MM.1S (cell line): Measurements from ENCODE around the gene CPLX3.

Experiments used
- DNase-seq: peaks from one replicate; pipeline ENCODE4 v3.0.0-alpha.2; 2015
- H2AFZ ChIP-seq: fragments of 300-600 bp; sonication (generic); 2 replicates; pipeline ENCODE4 v1.6.0; 2016; ENCODE audit warnings: antibody characterized with exemption, low read length
- H3F3A ChIP-seq: fragments of 300-600 bp; sonication (generic); 2 replicates; pipeline ENCODE4 v1.6.1; 2016; ENCODE audit warnings: mild to moderate bottlenecking, antibody characterized with exemption, low read length, moderate library complexity, mixed read lengths; ENCODE audit not compliant: insufficient read depth
- H3K27ac ChIP-seq: fragments of 300-600 bp; sonication (generic); 2 replicates; pipeline ENCODE4 v1.5.1; 2016; ENCODE audit warnings: mild to moderate bottlenecking, low read length
- H3K27me3 ChIP-seq: fragments of 300-600 bp; sonication (generic); replicated peaks from 2 replicates; pipeline ENCODE4 v1.6.0; 2016; ENCODE audit warnings: low read length; ENCODE audit not compliant: insufficient read depth
- H3K36me3 ChIP-seq: fragments of 300-600 bp; sonication (generic); replicated peaks from 2 replicates; pipeline ENCODE4 v1.6.1; 2016; ENCODE audit warnings: mild to moderate bottlenecking, low read length, mixed read lengths; ENCODE audit not compliant: insufficient read depth
- H3K4me1 ChIP-seq: fragments of 300-600 bp; sonication (generic); 2 replicates; pipeline ENCODE4 v1.6.1; 2016; ENCODE audit warnings: low read length, mixed read lengths
- H3K4me2 ChIP-seq: fragments of 300-600 bp; sonication (generic); 2 replicates; pipeline ENCODE4 v1.6.0; 2016; ENCODE audit warnings: low read depth, low read length
- H3K4me3 ChIP-seq: fragments of 300-600 bp; sonication (generic); 2 replicates; pipeline ENCODE4 v1.5.1; 2016; ENCODE audit warnings: low read length, mixed read lengths
- H3K79me2 ChIP-seq: fragments of 300-600 bp; sonication (generic); 2 replicates; pipeline ENCODE4 v1.6.1; 2016; ENCODE audit warnings: mixed run types, low read length, mixed read lengths
- H3K9ac ChIP-seq: fragments of 300-600 bp; sonication (generic); 2 replicates; pipeline ENCODE4 v1.6.1; 2016; ENCODE audit warnings: low read length, mixed read lengths
- H3K9me2 ChIP-seq: fragments of 300-600 bp; sonication (generic); replicated peaks from 2 replicates; pipeline ENCODE4 v1.6.1; 2016; ENCODE audit warnings: mild to moderate bottlenecking, low read length, mixed read lengths; ENCODE audit not compliant: insufficient read depth
- H3K9me3 ChIP-seq: fragments of 300-600 bp; sonication (generic); replicated peaks from 2 replicates; pipeline ENCODE4 v1.6.1; 2016; ENCODE audit warnings: mild to moderate bottlenecking, low read length, mixed read lengths; ENCODE audit not compliant: insufficient read depth
- H4K20me1 ChIP-seq: fragments of 300-600 bp; sonication (generic); 2 replicates; pipeline ENCODE4 v1.6.1; 2016; ENCODE audit warnings: mild to moderate bottlenecking, low read length, moderate library complexity, mixed read lengths; ENCODE audit not compliant: insufficient read depth
- CTCF ChIP-seq: fragments of 300-600 bp; sonication (generic); IDR thresholded peaks from 2 replicates; pipeline ENCODE4 v1.5.1; 2016; ENCODE audit warnings: antibody characterized with exemption, low read length, mixed read lengths
- EZH2 ChIP-seq: fragments of 300-600 bp; sonication (generic); optimal IDR thresholded peaks from 2 replicates; pipeline ENCODE3; 2017; ENCODE audit warnings: low read depth, mild to moderate bottlenecking, antibody characterized with exemption, low read length, mixed read lengths
- EZH2phosphoT487 ChIP-seq: fragments of 300-600 bp; sonication (generic); IDR thresholded peaks from 2 replicates; pipeline ENCODE4 v1.6.1; 2018; ENCODE audit warnings: antibody characterized with exemption, low read length

CPLX3 gene

GRCh38 chr15:74815121-74815934 is 11.1 kb upstream of the CPLX3 start:
- Histone ChIP-seq H3K27me3 (no peaks in the 10 kb centered on the region), H3K9me3 (no peaks in the 10 kb centered on the region), H3K9me2 (no peaks in the 10 kb centered on the region), H2AFZ (no peak overlapping the region), H3K4me1 (peaks cover 10% of the 10 kb centered on the region; the same call in 1 of the 2 replicates), H3K36me3 (no peaks in the 10 kb centered on the region), H3K9ac (no peak overlapping the region), H3F3A (no peaks in the 10 kb centered on the region), H3K4me3 (no peak overlapping the region), H3K4me2 (no peak overlapping the region), H3K27ac (no peak overlapping the region), H4K20me1 (no peaks in the 10 kb centered on the region), H3K79me2 (no peaks in the 10 kb centered on the region)
- no peak for DNase-seq
- TF ChIP-seq CTCF (no peak), EZH2 (no peak), EZH2phosphoT487 (no peak)

GRCh38 chr15:74815961-74816360 is 10.5 kb upstream of the CPLX3 start:
- Histone ChIP-seq H3K4me3 (no peak overlapping the region), H4K20me1 (no peaks in the 10 kb centered on the region), H3K4me1 (peaks cover 12% of the 10 kb centered on the region; the same call in 1 of the 2 replicates), H3K79me2 (no peaks in the 10 kb centered on the region), H3K27me3 (no peaks in the 10 kb centered on the region), H3K36me3 (no peaks in the 10 kb centered on the region), H2AFZ (no peak overlapping the region), H3K4me2 (no peak overlapping the region), H3K27ac (no peak overlapping the region), H3K9me2 (no peaks in the 10 kb centered on the region), H3K9ac (no peak overlapping the region), H3K9me3 (no peaks in the 10 kb centered on the region), H3F3A (no peaks in the 10 kb centered on the region)
- TF ChIP-seq CTCF: no peak
- TF ChIP-seq EZH2: no peak
- no peak for TF ChIP-seq EZH2phosphoT487
- DNase-seq: no peak

- no peaks in the 10 kb centered on the region for H3K9me2 ChIP-seq
- H3K27ac ChIP-seq: no peak overlapping the region
- H3K9ac ChIP-seq: no peak overlapping the region
- H3K4me2 ChIP-seq: no peak overlapping the region
- no peaks in the 10 kb centered on the region for H3K27me3 ChIP-seq
- H3K4me3 ChIP-seq: no peak overlapping the region
- TF ChIP-seq EZH2phosphoT487 (no peak), EZH2 (no peak), CTCF (no peak)
- no peaks in the 10 kb centered on the region for H3K36me3 ChIP-seq
- no peaks in the 10 kb centered on the region for H3F3A ChIP-seq
- H3K4me1 ChIP-seq: peaks cover 16% of the 10 kb centered on the region; the same call in 1 of the 2 replicates
- H2AFZ ChIP-seq: no peak overlapping the region
- no peaks in the 10 kb centered on the region for H3K9me3 ChIP-seq
- no peaks in the 10 kb centered on the region for H4K20me1 ChIP-seq
- H3K79me2 ChIP-seq: no peaks in the 10 kb centered on the region
- DNase-seq: no peak
These were observed 9.6 kb upstream of the CPLX3 start for GRCh38 chr15:74816624-74817369.
